CD4-positive, CD25-positive, alpha-beta regulatory T cell (primary cell): ENCODE results near the gene DDX11. TPM values are rescaled to one million over a fixed set of nuclear protein-coding genes. Genes with fewer than 3 reads are reported as not detected.
A peak's percentile ranks its signal among the peaks of the same experiment; 100 is the strongest.
"Not testable (repeated sequence)": the region's sequence is repeated elsewhere in the genome, so short reads cannot be mapped to it uniquely, and the experiment has no call there.

Experiments used
- ATAC-seq, 2 donors: fragments of 150-1000 bp; cut with Tn5 transposase; one replicate each; pipeline ENCODE4 v1.10.0; 2021; ENCODE audit warnings: low read depth in 2 of 2, moderate number of reproducible peaks in 2 of 2, moderate library complexity in 1 of 2
- DNase-seq, 3 donors: peaks; one replicate each; pipeline versions ENCODE4 v3.0.0 to v3.0.0-alpha.2; 2012 to 2022; ENCODE audit warnings: mixed read lengths in 1 of 3
- H3K27ac ChIP-seq: one replicate; pipeline ENCODE4 v1.7.0; 2013; ENCODE audit warnings: mild to moderate bottlenecking, low read length; ENCODE audit not compliant: insufficient read depth, poor library complexity, severe bottlenecking
- H3K27me3 ChIP-seq: one replicate; pipeline ENCODE4 v1.7.0; 2013; ENCODE audit warnings: low read length; ENCODE audit not compliant: control insufficient read depth, insufficient read depth
- H3K36me3 ChIP-seq: one replicate; pipeline ENCODE4 v1.7.0; 2013; ENCODE audit warnings: mild to moderate bottlenecking, low read length, moderate library complexity; ENCODE audit not compliant: control insufficient read depth, insufficient read depth
- H3K4me1 ChIP-seq: 2 replicates; pipeline ENCODE4 v1.7.0; 2013; ENCODE audit warnings: mild to moderate bottlenecking, low read length; ENCODE audit not compliant: insufficient read depth, control insufficient read depth, poor library complexity, severe bottlenecking
- H3K4me3 ChIP-seq: one replicate; pipeline ENCODE4 v1.7.0; 2013; ENCODE audit warnings: low read depth, mild to moderate bottlenecking, low read length, moderate library complexity
- H3K9me3 ChIP-seq, 2 experiments: 1 replicate in 1 of 2; 2 replicates in 1 of 2; pipeline ENCODE4 v1.7.0; 2013; ENCODE audit warnings: low read length in 2 of 2, mild to moderate bottlenecking in 1 of 2, moderate library complexity in 1 of 2; ENCODE audit not compliant: control insufficient read depth in 2 of 2
- H3K27ac Mint-ChIP-seq, 3 donors: one replicate each; pipeline ENCODE4 v1.8.0; 2020 to 2022; ENCODE audit warnings: mild to moderate bottlenecking in 3 of 3, mixed read lengths in 3 of 3, moderate library complexity in 2 of 3
- H3K27me3 Mint-ChIP-seq: one replicate; pipeline ENCODE4 v1.8.0; 2022; ENCODE audit warnings: mild to moderate bottlenecking, mixed read lengths
- H3K36me3 Mint-ChIP-seq: one replicate; pipeline ENCODE4 v1.8.0; 2020; ENCODE audit warnings: mixed read lengths
- H3K4me1 Mint-ChIP-seq, 4 donors: one replicate each; pipeline ENCODE4 v1.8.0; 2020 to 2022; ENCODE audit warnings: mixed read lengths in 4 of 4, mild to moderate bottlenecking in 1 of 4
- H3K4me3 Mint-ChIP-seq, 4 donors: one replicate each; pipeline ENCODE4 v1.8.0; 2020 to 2022; ENCODE audit warnings: mild to moderate bottlenecking in 4 of 4, mixed read lengths in 4 of 4, moderate library complexity in 3 of 4
- H3K9me3 Mint-ChIP-seq, 7 donors: one replicate each; pipeline ENCODE4 v1.8.0; 2020 to 2022; ENCODE audit warnings: mixed read lengths in 7 of 7, mild to moderate bottlenecking in 3 of 7, moderate library complexity in 2 of 7
- polyA plus RNA-seq, 4 donors: library from polyadenylated mRNA; unstranded; fragments of 300-500 nt; fragmentation: Illumina TruSeq; gene quantifications; one replicate each; pipeline ENCODE4 v1.2.3, GENCODE V29; 2021
- total RNA-seq: library from RNA; stranded (reverse); gene quantifications from one replicate; pipeline ENCODE4 v1.2.3, GENCODE V29; 2022

Gene DDX11
- total and polyA plus RNA-seq, 5 donors from 2014 or later: 3.1 to 135 (median 9.4) TPM

DNA sequence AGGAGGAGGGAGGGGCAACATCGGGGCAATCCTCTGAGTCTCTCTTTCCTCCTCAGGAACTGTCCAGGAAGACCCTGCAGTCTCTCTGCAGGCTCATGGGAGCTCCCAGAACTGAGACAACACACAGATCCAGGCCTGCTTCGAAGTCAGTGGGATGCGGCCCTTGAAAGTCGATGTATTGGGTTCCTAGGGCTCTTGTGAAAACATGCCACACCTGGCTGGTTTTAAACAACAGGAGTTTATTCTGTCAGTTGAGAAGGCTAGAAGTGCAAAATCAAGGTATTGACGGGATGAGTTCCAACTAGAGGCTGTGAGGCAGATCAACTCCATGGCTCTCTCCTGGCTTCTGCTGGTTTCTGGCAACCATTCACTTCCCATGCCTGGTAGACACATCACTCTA lies 36.6 kb downstream of the DDX11 start:
- H3K36me3 Mint-ChIP-seq, H3K9me3 Mint-ChIP-seq, H3K27me3 ChIP-seq, H3K27ac ChIP-seq, H3K36me3 ChIP-seq, H3K4me1 ChIP-seq, ATAC-seq, H3K4me3 ChIP-seq, H3K4me3 Mint-ChIP-seq, H3K4me1 Mint-ChIP-seq, H3K27me3 Mint-ChIP-seq, H3K9me3 ChIP-seq, H3K27ac Mint-ChIP-seq, DNase-seq: not testable (repeated sequence)

DNA sequence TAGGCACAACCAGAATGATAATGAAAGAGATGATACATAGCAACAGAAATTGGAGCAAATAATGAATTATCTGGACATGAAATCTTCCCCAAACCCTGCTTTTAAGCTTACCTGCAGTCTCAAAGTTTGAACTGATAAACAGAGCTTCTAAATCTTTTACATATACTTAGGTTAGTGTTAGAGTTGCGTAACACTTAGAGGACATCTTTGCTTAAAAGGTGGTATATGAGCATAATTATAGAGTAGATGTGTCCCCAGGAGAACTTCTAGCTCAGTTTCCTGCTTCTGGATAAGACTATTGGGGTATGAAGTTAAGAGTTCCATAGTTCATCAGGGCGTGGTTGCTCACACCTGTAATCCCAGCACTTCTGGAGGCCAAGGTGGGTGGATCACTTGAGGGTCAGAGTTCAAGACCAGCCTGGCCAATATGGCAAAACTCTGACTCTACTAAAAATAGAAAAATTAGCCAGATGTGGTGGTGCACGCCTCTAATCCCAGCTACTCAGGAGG lies 41.5 kb downstream of the DDX11 start:
- peaks cover 23% of the 10 kb centered on the region for H3K27me3 Mint-ChIP-seq
- H3K4me1 Mint-ChIP-seq: peaks cover 0 to 10% (median 3%) of the 10 kb centered on the region in 4 donors
- ATAC-seq, H3K27ac Mint-ChIP-seq, H3K27me3 ChIP-seq, DNase-seq, H3K4me3 ChIP-seq, H3K4me3 Mint-ChIP-seq, H3K36me3 Mint-ChIP-seq, H3K9me3 Mint-ChIP-seq, H3K27ac ChIP-seq, H3K9me3 ChIP-seq, H3K36me3 ChIP-seq: not testable (repeated sequence)
- peaks cover 28% of the 10 kb centered on the region for H3K4me1 ChIP-seq

DNA sequence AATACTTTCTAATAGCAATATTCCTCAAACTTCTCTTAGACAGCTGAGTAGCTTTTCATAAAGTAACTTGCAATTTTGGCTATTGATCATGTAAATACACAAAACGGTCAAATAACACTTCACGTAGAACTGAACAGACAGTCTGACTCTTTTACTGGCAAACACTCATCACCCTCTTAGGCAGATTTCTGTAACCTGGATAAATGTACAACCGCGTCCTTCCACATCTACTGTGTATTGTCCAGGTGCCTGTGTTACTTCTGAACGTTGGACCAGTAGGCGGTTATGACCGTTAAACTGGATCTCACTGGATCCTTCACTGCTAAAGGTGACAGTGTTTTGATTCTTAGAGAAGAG lies 43.2 kb downstream of the DDX11 start:
- H3K4me3 ChIP-seq, H3K27me3 ChIP-seq, H3K9me3 ChIP-seq, H3K9me3 Mint-ChIP-seq, H3K27ac Mint-ChIP-seq, DNase-seq, H3K27ac ChIP-seq, H3K36me3 ChIP-seq, H3K36me3 Mint-ChIP-seq: not testable (repeated sequence)
- H3K4me1 ChIP-seq: peaks cover 28% of the 10 kb centered on the region
- H3K4me1 Mint-ChIP-seq: peaks cover 0 to 10% (median 3%) of the 10 kb centered on the region in 4 donors
- peaks cover 23% of the 10 kb centered on the region for H3K27me3 Mint-ChIP-seq
- peak overlapping the region; percentile 68 to 82 (median 78) for H3K4me3 Mint-ChIP-seq
- peak in 1 of 2 donors; percentile 13 for ATAC-seq

DNA sequence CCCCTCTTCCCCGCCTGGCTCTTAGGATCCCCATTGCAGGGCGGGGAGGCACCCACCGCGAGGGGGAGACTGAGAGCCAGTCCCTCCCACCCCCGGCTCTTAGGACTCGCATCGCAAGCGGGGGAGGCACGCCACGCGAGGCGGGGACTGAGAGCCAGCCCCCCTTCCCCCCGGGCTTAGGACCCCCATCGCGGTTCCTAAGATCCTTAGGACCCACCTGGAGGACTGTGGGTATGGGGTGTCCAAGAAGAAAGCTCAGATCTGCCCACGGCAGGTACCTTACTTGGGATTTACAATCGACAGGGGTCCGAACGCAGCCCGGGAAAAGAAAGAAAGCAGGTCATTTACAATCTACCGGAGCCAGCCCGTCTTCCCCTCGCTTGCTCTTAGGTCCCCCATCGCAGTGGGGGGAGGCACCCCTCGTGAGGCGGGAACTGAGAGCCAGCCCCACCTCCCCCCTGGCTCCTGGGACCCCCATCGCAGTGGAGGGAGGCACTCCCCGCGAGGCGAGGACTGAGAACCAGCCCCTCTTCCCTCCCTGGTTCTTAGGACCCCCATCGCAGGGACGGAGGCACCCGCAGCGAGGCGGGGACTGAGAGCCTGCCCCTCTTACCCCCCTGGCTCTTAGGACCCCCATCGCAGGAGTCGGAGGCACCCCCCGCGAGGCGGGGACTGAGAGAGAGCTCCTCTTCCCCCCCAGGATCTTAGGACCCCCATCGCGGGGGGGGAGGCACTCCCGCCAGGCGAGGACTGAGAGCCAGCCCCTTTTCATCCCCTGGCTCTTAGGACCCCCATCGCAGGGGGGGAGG lies 43.7 kb downstream of the DDX11 start:
- ATAC-seq: peak; percentile 68 to 77
- peaks cover 4% of the 10 kb centered on the region for H3K27me3 ChIP-seq
- Mint-ChIP-seq H3K27ac (no peak overlapping the region), H3K9me3 (no peaks in the 10 kb centered on the region), H3K4me3 (peak overlapping the region; percentile 68 to 82 (median 78)), H3K36me3 (no peaks in the 10 kb centered on the region), H3K4me1 (peaks cover 0 to 10% (median 3%) of the 10 kb centered on the region in 4 donors), H3K27me3 (peaks cover 23% of the 10 kb centered on the region)
- H3K4me3 ChIP-seq: peak overlapping the region; percentile 40
- peaks cover 28% of the 10 kb centered on the region for H3K4me1 ChIP-seq
- H3K36me3 ChIP-seq: no peaks in the 10 kb centered on the region
- DNase-seq: peak; percentile 18 to 52 (median 41)
- no peak overlapping the region for H3K27ac ChIP-seq
- no peaks in the 10 kb centered on the region for H3K9me3 ChIP-seq

DNA sequence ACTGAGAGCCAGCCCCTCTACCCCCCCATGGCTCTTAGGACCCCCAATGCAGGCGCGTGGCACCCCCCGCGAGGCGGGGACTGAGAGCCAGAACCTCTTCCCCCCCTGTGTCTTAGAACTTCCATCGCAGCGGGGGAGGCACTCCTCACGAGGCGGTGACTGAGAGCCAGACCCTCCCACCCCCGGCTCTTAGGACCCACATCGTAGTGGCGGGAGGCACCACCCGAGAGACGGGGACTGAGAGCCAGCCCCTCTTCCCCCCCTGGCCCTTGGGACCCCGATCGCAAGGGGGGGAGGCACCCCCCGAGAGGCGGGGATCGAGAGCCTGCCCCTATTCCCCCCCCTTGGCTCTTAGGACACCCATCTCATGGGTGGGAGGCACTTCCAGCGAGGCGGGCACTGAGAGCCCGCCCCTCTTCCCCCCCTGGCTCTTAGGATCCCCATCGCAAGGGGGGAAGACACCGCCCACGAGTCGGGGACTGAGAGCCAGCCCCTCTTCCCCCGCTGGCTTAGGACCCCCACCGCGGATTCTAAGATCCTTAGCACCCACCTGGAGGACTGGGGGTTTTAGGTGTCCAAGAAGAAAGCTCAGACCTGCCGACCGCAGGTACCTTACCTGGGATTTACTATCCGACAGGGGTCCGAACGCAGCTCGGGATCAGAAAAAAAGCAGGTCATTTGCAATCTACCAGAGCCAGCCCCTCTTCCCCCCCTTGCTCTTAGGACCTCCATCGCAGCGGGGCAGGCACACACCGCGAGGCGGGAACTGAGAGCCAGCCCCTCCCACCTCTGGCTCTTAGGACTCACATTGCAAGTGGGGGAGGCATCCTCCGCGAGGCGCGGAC lies 44.9 kb downstream of the DDX11 start:
- H3K4me3 ChIP-seq: no peak overlapping the region
- no peak overlapping the region for H3K27ac Mint-ChIP-seq

DNA sequence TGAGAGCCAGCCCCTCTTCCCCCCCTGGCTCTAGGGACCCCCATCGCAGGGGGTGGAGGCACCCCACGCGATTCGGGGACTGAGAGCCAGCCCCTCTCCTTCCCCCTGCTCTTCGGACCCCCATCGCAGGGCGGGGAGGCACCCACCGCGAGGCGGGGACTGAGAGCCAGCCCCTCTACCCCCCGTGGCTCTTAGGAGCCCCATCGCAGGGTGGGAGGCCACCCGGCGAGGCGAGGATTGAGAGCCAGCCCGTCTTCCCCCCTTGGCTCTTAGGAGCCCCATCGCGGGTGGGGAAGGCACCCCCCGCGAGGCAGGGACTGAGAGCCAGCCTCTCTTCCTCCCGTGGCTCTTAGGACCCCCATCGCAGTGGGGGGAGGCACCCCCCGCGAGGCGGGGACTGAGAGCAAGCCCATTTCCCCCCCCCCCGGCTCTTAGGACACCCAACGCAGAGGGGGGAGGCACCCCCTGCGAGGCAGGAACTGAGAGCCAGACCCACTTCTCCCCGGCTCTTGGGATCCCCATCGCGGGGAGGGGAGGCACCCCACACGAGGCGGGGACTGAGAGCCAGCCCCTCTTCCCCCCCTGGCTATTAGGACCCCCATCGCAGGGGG lies 45.6 kb downstream of the DDX11 start:
- Mint-ChIP-seq H3K4me1 (peaks cover 0 to 10% (median 3%) of the 10 kb centered on the region in 4 donors), H3K36me3 (no peaks in the 10 kb centered on the region), H3K9me3 (no peaks in the 10 kb centered on the region), H3K27ac (no peak overlapping the region), H3K4me3 (peak overlapping the region in 3 of 4 donors; percentile 54 to 82 (median 77)), H3K27me3 (peaks cover 19% of the 10 kb centered on the region)
- peaks cover 28% of the 10 kb centered on the region for H3K4me1 ChIP-seq
- no peak overlapping the region for H3K4me3 ChIP-seq
- no peak overlapping the region for H3K27ac ChIP-seq
- H3K9me3 ChIP-seq: no peaks in the 10 kb centered on the region
- ATAC-seq: no peak
- H3K27me3 ChIP-seq: peaks cover 4% of the 10 kb centered on the region
- DNase-seq: no peak
- no peaks in the 10 kb centered on the region for H3K36me3 ChIP-seq

More for the DNA sequence above, 44.9 kb downstream of the DDX11 start:
- no peak overlapping the region for H3K27ac ChIP-seq
- peaks cover 0 to 10% (median 3%) of the 10 kb centered on the region in 4 donors for H3K4me1 Mint-ChIP-seq
- no peaks in the 10 kb centered on the region for H3K9me3 Mint-ChIP-seq
- DNase-seq: peak in 1 of 3 donors; percentile 18
- H3K9me3 ChIP-seq: no peaks in the 10 kb centered on the region
- ATAC-seq: peak; percentile 30 to 62
- H3K4me3 Mint-ChIP-seq: peak overlapping the region; percentile 75 to 90 (median 80)
- peaks cover 28% of the 10 kb centered on the region for H3K4me1 ChIP-seq
- no peaks in the 10 kb centered on the region for H3K36me3 Mint-ChIP-seq
- peaks cover 4% of the 10 kb centered on the region for H3K27me3 ChIP-seq
- H3K36me3 ChIP-seq: no peaks in the 10 kb centered on the region
- peaks cover 19% of the 10 kb centered on the region for H3K27me3 Mint-ChIP-seq

DNA sequence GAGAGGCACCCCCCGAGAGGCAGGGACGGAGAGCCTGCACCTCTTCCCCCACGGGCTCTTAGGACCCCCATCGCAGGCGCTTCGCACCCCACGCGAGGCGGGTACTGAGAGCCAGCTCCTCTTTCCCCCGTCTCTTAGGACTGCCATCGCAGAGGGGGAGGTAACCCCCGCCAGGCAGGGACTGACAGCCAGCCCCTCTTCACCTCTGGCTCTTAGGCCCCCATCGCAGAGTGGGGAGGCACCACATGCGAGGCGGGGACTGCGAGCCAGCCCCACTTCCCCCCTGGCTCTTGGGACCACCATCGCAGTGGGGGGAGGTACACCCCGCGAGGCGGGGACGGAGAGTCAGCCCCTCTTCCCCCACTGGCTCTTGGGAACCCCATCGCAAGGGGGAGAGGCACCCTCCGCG lies 46.1 kb downstream of the DDX11 start:
- Mint-ChIP-seq H3K9me3 (no peaks in the 10 kb centered on the region), H3K27ac (no peak overlapping the region), H3K4me3 (peak overlapping the region in 2 of 4 donors; percentile 32 to 54), H3K27me3 (peaks cover 19% of the 10 kb centered on the region), H3K4me1 (peaks cover 0 to 10% (median 3%) of the 10 kb centered on the region in 4 donors), H3K36me3 (no peaks in the 10 kb centered on the region)
- Histone ChIP-seq H3K4me3 (no peak overlapping the region), H3K9me3 (no peaks in the 10 kb centered on the region), H3K36me3 (no peaks in the 10 kb centered on the region), H3K27ac (no peak overlapping the region), H3K4me1 (peaks cover 28% of the 10 kb centered on the region), H3K27me3 (peaks cover 4% of the 10 kb centered on the region)
- ATAC-seq (no peak), DNase-seq (no peak)
